CD4-positive, alpha-beta T cell treated with Interleukin-10 for 1 hour (primary cell): ENCODE data around the gene FBXO41.

Experiments used
- DNase-seq: peaks from one replicate; pipeline ENCODE4 v3.0.0-alpha.2; 2020

FBXO41 gene

GRCh38 chr2:73260338-73260984, 23.8 kb downstream of the FBXO41 start:
- DNase-seq, result no peak

- DNase-seq, result no peak
Observed at GRCh38 chr2:73259704-73260337, 24.5 kb downstream of the FBXO41 start.

GRCh38 chr2:73259276-73259675, 25.0 kb downstream of the FBXO41 start:
- no peak for DNase-seq

GRCh38 chr2:73258913-73259215, 25.4 kb downstream of the FBXO41 start:
- DNase-seq, result no peak

GRCh38 chr2:73258186-73258912, 25.9 kb downstream of the FBXO41 start:
- no peak for DNase-seq

GRCh38 chr2:73257425-73258125, 26.7 kb downstream of the FBXO41 start:
- DNase-seq, result peak; percentile 19

- no peak for DNase-seq
Observed at GRCh38 chr2:73257021-73257420, 27.3 kb downstream of the FBXO41 start.

GRCh38 chr2:73256618-73256922, 27.7 kb downstream of the FBXO41 start:
- DNase-seq, result no peak

- DNase-seq, result no peak
Observed at GRCh38 chr2:73255907-73256617, 28.2 kb downstream of the FBXO41 start.

GRCh38 chr2:73255007-73255644, 29.2 kb downstream of the FBXO41 start:
- DNase-seq, result no peak

- no peak for DNase-seq
Observed at GRCh38 chr2:73254343-73255006, 29.8 kb downstream of the FBXO41 start.

GRCh38 chr2:73253901-73254300, 30.4 kb downstream of the FBXO41 start:
- no peak for DNase-seq

- no peak for DNase-seq
Observed at GRCh38 chr2:73253400-73253799, 30.9 kb downstream of the FBXO41 start.

- no peak for DNase-seq
Observed at GRCh38 chr2:73252238-73253027, 31.8 kb downstream of the FBXO41 start.

GRCh38 chr2:73250872-73251846, 33.1 kb downstream of the FBXO41 start:
- DNase-seq, result no peak

GRCh38 chr2:73249636-73250035, 34.6 kb downstream of the FBXO41 start:
- DNase-seq, result no peak

GRCh38 chr2:73246850-73247249, 37.4 kb downstream of the FBXO41 start:
- DNase-seq, result no peak

GRCh38 chr2:73244580-73244979, 39.7 kb downstream of the FBXO41 start:
- DNase-seq, result no peak

GRCh38 chr2:73243884-73244570, 40.3 kb downstream of the FBXO41 start:
- no peak for DNase-seq
